Activated CD8-positive, alpha-beta memory T cell treated with anti-CD3 and anti-CD28 coated beads, Interleukin-2, amount 50 U/mL, for 1 hour (primary cell): Measurements from ENCODE around the gene SLC5A8.
"Not testable (repeated sequence)": the region's sequence is repeated elsewhere in the genome, so short reads cannot be mapped to it uniquely, and the experiment has no call there.

ENCODE experiments used
- DNase-seq: peaks from one replicate; pipeline ENCODE4 v3.0.0-alpha.2; 2020; ENCODE audit errors: extremely low read depth

SLC5A8 gene

DNA sequence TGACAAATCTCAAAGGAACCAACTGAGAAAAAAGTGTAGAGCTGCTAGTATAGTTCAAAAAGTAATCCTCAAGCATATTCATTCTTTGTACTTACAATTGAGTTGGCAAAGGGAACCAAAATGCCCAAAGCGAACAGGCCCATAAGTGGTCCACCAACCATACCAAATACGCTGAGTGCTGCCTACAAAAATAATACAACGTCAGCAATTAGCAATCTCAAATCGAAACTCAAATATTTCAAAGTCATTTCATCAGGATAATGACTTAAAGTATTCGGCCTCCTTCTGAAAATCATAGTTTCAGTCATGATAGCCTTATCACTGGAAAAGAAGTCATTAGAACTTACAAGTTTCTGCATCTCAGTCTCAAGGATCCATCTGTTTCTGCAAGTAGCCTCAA is 42.0 kb downstream of the SLC5A8 start:
- DNase-seq: no peak

GRCh38 chr12:101166866-101167265 is 43.2 kb downstream of the SLC5A8 start:
- no peak for DNase-seq

- DNase-seq: no peak
These were observed 44.7 kb downstream of the SLC5A8 start for GRCh38 chr12:101165319-101165718.

DNA sequence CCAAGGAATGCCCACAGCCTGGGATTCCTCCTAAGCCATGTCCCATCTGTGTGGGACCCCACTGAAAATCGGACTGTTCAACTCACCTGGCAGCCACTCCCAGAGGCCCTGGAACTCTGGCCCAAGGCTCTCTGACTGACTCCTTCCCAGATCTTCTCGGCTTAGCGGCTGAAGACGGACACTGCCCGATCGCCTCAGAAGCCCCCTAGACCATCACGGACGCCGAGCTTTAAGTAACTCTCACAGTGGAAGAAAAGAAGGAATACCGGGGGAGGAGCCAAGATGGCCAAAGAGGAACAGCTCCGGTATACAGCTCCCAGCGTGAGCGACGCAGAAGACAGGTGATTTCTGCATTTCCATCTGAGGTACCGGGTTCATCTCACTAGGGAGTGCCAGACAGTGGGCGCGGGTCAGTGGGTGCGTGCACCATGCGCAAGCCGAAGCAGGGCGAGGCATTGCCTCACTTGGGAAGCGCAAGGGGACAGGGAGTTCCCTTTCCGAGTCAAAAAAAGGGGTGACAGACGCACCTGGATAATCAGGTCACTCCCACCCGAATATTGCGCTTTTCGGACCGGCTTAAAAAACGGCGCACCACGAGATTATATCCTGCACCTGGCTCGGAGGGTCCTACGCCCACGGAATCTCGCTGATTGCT is 64.1 kb downstream of the SLC5A8 start:
- not testable (repeated sequence) for DNase-seq

DNA sequence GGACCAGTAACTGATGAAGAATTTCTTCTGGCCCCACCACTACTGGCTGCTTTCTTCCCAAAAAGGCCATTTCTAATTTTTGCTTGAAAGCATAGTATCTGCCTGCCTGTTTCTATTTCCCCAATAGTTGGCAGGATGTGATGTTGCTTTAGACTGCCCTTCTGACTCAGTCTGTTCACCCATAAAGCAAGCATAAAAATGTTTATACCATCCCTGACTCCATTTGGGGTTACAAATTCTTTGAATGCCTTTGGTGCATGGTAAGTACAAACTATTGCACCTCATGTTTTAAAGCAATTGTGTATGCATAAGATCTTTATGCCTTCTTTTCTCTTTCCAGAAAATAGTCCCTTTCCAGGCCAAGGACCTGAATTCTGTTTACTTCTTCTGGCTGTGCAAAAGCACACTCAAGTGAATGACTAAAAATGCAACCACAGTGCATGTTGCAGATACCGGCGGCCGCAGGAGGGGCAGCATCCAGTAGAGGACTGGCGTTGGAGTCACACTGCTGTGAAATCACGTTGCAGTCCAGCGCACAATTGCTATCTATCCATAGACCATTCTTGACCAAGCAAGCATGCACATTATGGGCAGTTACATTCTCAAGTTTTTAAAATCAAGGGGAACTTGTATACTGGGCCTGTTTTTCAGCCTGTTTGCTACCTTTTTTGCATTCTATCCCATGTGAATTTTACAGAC is 82.4 kb downstream of the SLC5A8 start:
- DNase-seq: no peak

DNA sequence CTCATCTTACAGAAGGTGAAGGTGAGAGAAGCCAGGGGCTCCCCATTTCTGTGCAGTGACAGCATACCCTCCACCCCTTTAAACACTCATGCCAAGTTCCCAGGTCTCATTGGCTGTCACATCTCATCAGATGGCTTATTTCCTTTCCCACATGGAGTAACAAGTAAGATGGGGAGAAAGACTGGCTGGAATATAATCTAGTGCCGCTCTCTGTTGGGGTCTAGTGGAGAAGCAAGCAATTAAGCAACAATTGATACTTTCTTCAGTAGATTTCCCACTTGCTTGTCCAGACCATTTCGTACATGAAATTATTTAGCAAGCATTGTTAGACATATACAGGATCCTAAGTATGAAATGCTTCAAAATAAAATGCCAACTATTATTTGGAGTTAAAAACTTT is 92.2 kb downstream of the SLC5A8 start:
- no peak for DNase-seq

DNA sequence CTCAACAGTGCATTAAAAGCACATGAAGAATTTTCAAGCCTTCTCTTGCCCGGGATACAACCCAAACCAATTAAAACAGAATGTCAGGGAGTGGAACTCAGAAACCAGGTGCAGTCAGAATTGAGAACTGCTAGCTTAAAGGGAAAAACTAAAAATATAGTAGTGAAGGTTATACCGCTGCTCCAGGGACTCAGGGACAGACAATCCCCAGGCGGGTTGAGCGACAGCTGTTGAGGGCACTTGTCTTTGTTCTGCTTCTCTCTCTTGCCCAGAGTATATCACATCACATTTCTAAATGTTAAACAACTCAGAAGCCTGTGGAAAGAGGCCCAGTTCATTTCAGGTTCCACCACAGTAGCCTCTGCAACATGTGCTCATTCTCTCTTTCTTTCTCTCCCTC is 93.1 kb downstream of the SLC5A8 start:
- no peak for DNase-seq

GRCh38 chr12:101115326-101115725 is 94.7 kb downstream of the SLC5A8 start:
- no peak for DNase-seq

- DNase-seq: no peak
These were observed 98.6 kb downstream of the SLC5A8 start for GRCh38 chr12:101111441-101111840.

DNA sequence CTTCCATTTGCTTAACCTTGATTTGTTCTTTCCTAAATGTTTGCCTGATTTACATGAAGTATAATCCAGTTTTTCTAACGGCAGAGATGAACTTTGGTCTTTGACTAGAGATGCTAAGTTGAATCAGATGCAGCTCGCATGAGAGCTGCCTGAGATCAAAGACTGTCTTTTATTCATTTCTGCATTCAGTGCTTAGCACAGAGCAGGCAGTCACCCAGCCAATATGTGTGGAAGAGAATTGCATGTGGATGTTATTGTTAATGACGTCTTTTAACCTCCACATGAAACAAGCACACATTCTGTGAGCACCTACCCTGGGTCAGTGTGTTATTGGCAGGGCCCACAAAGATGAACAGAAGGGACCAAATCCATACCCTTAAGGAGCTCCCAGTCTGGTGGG is 99.2 kb downstream of the SLC5A8 start:
- no peak for DNase-seq

- no peak for DNase-seq
These were observed 101.9 kb downstream of the SLC5A8 start for GRCh38 chr12:101108130-101108529.

GRCh38 chr12:101107032-101107763 is 102.8 kb downstream of the SLC5A8 start:
- DNase-seq: no peak
